Medulla oblongata (tissue), 1 donor: ENCODE results near the gene ALDOA.
"Not testable (repeated sequence)": the region's sequence is repeated elsewhere in the genome, so short reads cannot be mapped to it uniquely, and the experiment has no call there.

ENCODE experiments used
- DNase-seq: peaks from one replicate; pipeline ENCODE4 v3.0.0-alpha.2; 2015; ENCODE audit errors: extremely low spot score

Gene ALDOA

GRCh38 chr16:30065102-30065942 lies at the start of gene ALDOA:
Gene ALDOA (plus strand): TSS chr16:30065760. CDS start chr16:30066898, 1,138 bp downstream.
- DNase-seq = peak; percentile 99

DNA sequence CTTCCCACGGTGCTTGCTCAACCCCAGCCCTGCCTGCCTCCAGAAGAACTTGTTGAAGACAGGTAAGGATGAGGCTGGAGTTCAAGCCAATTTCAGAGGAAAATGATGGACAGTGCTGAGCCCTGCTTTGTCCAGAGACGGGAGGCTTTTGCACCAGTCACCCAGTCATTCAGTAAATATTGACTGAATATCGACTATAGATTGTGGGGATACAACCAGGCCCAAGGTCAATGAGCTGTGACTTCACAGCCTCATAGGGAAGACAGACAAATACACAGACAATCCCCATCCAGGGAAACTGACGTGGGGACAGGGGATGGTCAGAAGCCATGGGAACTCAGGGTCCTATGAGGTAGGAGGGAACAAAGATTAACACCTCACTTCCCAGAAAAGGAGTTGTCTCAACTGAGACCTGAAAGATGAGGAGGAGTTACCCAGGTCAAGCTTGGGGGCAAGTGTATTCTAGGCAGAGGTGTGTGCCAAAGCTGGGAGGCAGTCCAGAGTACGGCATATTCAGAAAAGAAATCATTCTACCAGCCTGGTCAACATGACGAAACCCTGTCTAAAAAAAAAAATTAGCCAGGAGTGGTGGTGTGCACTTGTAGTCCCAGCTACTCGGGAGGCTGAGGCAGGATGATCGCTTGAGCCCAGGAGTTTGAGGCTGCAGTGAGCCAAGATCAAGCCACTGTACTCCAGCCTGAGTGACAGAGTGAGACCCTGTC lies 48.8 kb upstream of the ALDOA start:
- no peak for DNase-seq

GRCh38 chr16:30017277-30017656 lies 48.3 kb upstream of the ALDOA start:
- DNase-seq = no peak

- DNase-seq = not testable (repeated sequence)
Observed at GRCh38 chr16:30017937-30018336, 47.6 kb upstream of the ALDOA start.

DNA sequence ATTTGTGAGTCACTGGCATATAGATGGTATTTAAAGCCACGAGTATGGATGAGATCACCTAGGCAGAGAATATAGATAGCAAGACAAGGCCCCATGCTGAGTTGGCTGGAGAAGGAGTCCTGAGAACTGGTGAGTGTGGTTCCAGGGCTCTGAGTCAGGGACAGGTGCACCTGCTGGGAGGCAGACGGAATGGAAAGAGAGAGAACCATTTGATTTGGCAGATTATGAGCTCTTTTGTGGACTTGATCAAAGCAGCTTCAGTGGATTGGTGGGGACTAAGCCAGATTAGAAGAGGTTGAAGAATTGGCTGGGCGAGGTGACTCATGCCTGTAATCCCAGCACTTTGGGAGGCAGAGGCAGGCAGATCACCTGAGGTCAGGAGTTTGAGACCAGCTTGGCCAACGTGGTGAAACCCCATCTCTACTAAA lies 46.8 kb upstream of the ALDOA start:
- no peak for DNase-seq

GRCh38 chr16:30022887-30023286 lies 42.7 kb upstream of the ALDOA start, which contains the start of gene C16orf92:
Gene C16orf92 (plus strand): TSS chr16:30023198. CDS start chr16:30023341, 143 bp downstream.
- no peak for DNase-seq

DNA sequence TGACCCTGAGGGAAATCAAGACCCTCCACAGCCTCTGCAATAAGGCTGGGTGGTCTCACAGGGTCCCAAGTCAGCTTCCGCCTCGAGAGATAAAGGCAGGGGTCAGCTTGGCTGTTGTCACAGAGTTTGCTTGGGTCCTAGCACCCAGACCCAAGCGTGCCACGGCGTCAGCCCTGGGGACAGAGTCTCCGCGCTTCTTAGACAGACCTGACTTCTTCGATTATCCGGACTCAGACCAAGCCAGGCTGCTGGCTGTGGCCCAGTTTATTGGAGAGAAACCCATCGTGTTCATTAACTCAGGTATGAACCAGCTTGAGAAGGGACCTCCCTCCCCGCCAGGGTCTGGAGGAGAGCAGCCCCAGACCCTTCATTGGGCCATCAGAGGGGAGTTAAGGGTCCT lies 42.0 kb upstream of the ALDOA start:
- DNase-seq = no peak

DNA sequence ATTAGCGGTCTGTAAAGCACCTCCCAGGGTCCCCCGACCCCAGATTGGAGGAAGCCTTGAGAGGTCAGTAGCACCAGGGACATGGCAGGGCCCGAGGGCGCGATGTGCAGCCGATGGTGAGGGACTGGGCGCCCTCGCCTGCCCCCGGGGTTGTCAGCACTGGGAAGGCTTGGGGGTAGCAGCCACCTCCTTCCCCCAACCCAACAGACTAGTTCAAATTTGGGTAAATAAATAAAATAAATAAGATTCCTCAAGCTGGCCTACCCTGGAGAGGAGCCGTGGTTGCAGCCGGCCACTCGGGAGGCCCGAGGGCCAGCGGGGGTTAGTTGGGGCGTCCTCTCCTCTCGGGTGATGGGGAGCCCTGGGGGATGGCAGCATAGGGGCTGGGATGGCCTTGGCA lies 41.1 kb upstream of the ALDOA start:
- no peak for DNase-seq

DNA sequence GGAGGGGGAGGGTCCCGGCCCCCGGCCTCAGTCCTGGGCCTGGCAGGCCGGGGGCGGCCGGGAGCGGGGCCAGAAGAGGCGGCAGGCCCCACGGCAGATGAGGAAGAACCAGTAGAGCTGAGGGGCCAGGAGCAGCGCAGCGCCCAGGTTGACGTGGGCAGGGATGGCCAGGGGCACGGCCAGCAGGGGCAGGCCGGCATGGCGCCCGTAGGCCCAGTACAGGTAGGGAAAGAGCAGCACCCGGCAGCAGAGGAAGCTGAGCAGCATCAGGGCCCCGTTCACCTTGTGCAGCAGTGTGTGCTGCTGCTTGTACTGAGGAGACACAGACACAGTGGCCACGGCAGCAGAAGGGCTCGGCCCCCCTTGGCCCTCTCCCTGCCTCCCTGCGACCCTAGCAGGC lies 40.4 kb upstream of the ALDOA start:
- no peak for DNase-seq

- no peak for DNase-seq
Observed at GRCh38 chr16:30025574-30025973, 40.0 kb upstream of the ALDOA start.

DNA sequence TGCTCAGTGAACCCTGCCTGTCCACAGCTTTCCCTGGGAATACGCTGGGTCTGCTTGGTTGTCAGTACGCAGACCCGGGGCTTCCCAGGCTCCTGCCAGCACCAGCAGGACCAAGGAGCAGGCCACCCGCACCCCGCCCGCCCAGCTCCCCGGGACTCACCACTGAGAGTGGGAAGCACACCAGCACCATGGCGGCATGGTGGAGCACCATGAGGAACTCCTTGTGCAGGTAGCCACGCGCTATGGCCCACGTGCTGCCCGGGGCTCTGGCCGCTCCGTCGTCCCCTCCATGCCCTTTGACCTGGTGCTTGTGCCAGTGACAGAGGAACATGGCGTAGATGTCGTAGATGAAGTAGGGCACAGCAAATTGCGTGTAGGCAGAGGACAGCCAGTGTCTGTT lies 39.1 kb upstream of the ALDOA start:
- DNase-seq = no peak

- no peak for DNase-seq
Observed at GRCh38 chr16:30027588-30028437, 37.7 kb upstream of the ALDOA start.

DNA sequence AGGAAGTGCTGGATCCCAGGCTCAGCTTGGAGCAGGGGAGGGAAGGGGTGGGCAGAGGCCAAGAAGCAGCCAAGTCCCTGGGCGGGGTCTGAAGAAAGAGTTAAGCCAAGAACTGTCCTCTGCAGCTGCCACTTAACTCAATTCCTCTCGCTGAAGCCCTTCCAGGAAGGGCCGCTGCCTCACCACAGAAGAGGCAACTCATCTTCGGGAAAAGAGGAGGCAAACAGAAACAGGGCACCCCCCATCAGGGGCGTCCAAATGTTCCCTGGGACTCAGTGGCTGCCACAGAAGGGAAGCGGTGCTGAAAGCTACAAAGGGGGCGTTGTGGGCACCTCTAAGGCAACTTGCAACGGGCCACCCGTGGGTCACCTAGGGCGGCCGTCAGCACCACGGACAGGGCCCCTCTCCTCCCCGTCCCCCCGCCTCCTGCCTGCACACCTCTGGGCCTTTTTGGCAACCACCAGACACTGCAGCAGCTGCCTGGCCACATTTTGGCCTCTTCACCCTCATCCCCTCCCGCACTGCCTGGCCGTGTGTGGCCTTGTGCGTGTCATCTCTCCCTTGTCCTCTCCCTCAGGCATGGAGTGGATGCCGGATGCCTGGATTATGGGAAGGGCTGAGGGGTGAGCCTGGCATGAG lies 37.0 kb upstream of the ALDOA start:
- DNase-seq = no peak

GRCh38 chr16:30030011-30030685 lies 35.4 kb upstream of the ALDOA start:
- DNase-seq = no peak

GRCh38 chr16:30030841-30031413 lies 34.6 kb upstream of the ALDOA start, which contains the start of gene TLCD3B:
Gene TLCD3B (minus strand): TSS chr16:30031271. CDS start chr16:30030527, 744 bp downstream.
- DNase-seq = no peak

GRCh38 chr16:30031477-30031918 lies 34.1 kb upstream of the ALDOA start:
- no peak for DNase-seq

DNA sequence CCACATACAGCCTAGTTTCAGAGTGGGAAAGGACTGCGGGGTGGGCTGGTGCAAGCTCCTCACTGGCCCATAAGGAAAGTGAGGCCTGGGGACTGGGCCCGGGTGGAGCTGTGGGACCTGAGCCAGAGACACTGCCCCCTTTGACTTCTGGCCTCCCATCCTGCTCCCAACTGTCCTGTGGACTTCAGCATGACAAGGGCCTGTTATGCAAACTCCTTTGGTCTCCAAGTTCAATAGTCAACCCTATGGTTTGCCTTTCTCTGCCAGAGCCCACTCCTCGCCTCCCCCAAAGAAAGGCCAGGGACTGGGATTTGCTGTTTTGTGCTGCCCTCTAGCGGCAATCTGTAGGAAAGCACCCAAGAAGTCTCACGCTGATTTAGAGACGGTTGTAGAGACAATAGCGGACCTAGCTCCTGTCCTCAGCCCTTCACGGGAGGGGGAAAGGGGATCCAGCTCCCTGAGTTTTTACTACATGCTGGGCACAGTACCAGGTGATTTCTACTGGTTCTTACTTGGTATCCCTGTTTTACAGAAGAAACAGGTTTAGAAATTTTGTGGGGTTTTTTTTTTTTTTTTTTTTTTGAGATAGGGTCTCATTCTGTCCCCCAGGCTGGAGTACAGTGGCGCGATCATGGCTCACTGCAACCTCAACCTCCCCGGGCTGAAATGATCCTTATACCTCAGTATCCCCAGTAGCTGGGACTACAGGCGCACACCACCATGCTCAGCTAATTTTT lies 33.3 kb upstream of the ALDOA start:
- peak; percentile 74 for DNase-seq

DNA sequence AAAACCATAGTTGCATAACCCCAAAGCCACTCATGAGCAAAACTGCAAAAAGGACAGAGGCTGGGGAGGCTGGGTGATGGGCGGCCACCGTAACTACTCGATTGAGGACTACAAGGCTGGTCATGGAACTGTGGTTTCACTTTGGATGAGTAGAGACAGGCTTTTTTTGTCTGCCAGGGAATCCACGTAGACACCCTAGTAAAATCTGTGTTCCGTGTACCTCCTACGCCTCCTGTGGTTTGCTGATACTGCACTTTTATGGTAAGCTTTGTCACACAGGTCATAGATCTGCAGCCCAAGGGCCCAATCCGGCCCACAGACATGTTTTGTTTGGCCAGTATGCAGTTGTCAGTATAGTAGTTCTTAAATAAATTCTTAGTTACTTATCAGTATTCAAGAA lies 32.3 kb upstream of the ALDOA start:
- no peak for DNase-seq

GRCh38 chr16:30040221-30040620 lies 25.3 kb upstream of the ALDOA start:
- no peak for DNase-seq

GRCh38 chr16:30040690-30041089 lies 24.9 kb upstream of the ALDOA start:
- not testable (repeated sequence) for DNase-seq
